Colon (tissue), 2 donors: ENCODE data around the gene SMIM38.

ENCODE experiments used
- FAIRE-seq: peaks from 2 replicates; lab custom pipeline; 2012; peaks lifted over from hg19 to GRCh38; lab: Jason Lieb, UNC
- donor health status: control.
- donor health status: control.

The SMIM38 gene

DNA sequence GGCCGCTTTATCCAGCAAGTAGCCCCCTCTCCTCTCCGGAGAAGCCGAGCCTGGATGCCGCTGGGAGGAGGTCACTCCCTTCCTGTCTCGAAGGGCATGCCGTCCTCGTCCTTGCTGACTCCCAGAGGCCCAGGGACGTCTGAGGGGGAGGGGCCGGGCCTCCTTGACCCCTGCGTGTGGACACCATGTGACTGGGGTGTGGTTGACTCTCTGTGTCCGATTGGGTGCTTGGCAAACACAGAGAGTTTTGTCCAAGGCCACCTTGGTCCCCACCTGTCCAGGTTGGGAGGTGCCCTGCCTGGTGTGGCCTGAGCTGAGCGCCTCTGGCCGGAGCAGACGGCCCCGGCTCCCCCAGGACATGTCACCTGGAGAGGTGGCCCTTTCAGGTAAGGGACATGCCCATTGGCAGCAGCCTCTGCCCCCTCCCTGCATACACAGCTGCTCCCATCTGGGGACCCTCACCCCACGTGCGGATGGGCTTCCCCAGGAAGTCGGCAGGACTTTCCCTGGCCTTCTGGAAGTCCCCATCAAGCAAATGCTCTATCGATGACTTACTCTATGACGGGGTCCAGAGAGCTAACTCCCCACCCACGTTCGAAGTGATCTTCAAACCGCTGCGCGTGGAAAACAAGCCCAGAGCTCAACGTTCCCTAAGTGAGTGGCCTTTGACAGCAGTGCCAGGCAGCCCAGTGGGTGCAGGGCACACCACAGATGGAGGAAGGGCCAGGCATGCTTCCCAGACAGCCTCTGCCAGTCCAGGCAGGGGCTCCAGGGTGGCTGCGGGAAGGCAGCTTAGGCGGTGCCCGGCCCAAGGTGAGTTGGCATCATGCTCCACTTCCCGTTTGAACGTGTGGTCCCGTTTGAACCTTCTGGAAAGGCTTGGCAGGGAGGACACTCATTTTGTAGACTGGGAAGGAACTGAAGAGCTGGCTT, at the start of gene SMIM38:
TSS of gene SMIM38 (plus strand) at position 634 of the 933 bp plus-strand sequence. CDS start 1,912 bp downstream, outside the sequence.
- FAIRE-seq = no peak

DNA sequence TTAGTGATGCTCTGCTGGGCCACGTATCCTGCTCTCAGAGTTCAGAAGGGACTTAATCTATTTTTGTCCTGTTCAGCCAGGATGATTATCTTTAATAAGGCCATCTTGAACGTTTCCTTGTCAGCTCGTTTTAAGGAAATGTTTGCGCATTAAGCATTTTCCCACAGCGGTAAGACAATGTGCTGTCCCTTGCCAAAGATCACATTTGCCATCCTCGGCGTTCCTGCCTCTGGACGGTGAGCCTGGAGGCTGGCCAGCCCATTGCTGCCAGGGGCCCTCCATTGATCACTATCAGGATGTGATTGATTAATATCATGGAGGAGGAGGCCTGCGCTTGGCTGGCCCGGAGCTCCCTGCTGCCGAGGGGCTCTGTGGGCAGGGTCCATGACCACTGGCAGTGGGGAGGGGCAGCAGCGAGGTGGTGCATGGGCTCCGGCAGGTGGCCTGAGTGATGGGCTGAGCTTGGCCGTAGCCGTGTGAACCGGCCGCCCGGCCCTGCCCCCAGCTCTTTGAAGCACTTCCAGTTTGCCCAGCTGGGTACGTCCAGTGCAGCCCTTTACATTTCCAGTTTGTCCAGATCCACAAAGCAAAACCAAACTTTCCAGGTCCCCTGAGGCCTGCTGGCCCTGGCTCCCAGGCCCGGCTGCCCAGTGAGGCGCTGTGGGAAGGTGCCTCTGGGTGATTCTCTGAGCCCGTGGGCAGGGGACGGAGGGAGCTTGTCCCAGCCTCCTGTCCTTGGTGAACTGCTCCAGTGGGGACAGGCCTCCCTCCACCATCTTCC, 49.5 kb upstream of the SMIM38 start:
- FAIRE-seq = no peak

DNA sequence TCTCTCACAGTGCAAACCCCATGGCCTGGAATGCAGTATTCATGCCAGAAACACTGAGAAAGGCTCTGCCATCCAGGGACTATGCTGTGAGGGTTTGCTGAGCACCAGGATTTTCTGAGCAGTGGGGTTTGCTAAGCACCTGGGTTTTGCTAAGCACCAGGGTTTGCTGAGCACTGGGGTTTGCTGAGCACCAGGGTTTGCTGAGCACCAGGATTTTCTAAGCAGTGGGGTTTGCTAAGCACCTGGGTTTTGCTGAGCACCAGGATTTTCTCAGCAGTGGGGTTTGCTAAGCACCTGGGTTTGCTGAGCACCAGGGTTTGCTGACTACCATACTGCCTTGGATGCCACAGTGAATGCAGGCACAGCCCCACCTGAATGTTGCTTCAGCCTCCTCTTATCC, 48.3 kb upstream of the SMIM38 start:
- no peak for FAIRE-seq

DNA sequence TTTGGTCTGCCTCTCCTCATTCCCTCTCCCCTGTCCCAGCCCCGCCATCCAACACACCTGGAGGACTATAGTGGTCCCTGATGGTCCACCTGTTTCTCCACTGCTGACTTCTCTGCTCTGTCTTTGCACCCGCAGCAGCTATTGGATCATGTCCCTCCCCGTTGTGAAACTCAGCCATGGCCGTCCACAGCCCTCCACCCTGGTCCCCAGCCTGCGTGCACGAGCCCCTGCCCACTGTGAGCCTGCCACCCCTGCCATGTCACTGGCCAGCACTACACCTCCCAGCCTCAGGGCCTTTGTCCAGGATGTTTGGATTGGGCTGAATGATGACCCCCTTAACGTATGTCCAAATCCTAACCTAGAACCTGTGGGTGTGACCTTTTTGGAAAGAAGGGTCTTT, 47.7 kb upstream of the SMIM38 start:
- no peak for FAIRE-seq

DNA sequence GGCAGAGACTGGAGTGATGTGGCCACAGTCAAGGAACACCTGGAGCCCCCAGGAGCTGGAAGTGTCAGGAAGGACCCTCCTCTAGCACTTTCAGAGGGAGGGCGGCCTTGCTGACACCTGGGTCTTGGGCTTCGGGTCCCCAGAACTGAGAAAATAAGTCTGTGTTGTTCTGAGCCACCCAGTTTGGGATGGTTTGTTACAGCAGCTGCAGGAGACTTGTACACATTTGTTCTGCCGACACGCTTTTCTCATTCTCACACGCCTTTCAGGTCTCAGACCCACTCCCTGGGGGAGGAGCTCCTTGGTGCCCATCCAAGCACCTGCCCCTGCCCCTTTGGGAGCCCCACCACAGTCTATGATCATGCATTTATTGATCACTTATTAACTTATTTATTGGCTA, 47.2 kb upstream of the SMIM38 start:
- FAIRE-seq = no peak

DNA sequence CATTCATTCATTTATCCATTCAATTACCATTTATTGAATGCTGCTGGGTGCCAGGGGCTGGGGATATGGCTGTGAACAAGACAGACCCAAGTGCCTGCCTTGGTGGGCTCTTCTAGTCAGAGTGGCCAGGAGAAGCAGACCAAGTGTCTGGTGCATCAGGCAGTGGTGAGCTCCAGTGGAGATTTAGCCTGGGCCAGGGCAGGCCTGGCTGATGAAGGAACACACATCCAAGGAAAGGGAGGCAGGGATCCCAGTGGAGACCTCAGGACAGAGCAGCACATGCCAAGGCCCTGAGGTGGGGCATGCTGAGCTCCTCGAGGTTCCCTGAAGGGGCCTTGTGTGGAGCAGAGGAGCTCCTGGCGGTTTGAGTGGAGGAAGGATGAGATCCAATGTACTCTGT, 46.6 kb upstream of the SMIM38 start:
- FAIRE-seq = no peak

DNA sequence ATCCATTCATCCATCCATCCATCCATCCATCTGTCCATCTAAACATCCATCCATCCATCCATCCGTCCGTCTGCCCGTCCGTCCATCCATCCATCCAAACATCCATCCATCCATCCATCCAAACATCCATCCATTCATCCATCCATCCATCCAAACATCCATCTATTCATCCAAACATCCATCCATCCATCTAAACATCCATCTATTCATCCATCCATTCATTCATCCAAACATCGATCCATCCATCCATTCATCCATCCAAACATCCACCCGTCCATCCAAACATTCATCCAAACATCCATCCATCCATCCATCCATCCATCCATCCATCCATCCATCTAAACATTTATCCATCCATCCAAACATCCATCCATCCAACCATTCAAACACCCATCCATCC, 45.3 kb upstream of the SMIM38 start:
- no peak for FAIRE-seq

DNA sequence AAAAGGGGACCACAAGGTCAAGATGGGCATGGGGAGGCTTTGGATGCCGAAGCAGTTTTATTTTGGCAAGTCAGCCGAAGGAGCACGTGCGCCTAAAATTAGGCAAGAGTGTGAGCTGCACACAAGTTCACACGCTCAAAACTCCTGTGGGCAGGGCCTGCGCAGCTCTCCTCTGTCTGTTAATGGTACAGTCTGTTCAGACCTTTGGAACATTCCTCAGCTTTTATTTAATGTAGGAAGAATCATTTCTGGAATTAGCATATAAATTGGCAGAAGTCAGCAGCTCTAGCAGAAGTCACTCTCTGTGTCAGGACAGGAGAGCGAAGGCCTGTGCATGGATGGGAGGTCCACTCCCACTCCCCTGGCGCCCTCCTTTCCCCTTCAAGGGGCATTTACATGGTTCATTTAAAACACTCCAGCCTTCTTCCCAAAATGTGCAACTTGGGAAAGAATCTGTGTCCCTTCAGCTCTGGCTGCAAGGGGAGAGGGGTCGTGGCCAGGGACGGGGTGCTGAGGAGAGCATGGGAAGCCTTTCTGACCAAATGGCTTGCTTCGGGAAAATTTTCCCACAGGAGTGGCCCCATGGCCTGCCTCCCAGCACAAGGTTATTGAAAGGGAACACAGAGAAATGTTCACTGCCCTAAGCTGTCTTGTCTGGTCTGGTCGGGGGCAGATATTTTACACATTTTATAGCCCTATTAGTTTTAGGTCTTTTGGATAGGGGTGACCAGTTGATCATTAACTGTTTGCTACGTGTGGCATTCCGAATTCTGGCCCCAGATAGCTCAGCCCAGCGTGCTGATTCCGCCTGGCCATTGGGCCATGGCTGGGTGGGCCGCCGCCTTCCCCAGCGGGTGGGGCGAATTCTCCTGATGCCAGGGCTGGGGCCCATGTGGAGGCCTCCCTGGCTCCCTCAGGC, 43.9 kb upstream of the SMIM38 start:
- FAIRE-seq = no peak

DNA sequence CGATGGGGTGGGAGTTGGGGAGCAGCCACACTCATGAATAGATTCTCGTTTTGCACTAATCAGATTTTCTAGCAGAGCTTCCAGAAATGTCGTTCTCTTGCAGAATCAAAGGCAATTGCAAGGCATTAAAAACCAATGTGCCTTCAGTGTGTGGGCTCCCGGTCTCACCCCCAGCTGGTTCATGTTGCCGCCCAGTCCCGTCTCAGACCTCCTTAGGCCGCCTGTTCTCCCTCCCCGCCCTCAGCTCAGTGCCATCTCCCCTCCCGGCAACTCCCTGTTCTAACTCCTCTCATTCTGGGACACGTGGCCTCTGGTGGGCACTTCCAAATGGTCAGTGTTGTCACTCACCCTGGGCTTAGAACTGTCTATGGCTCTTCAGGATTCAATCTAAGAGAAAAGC, 42.5 kb upstream of the SMIM38 start:
- no peak for FAIRE-seq

DNA sequence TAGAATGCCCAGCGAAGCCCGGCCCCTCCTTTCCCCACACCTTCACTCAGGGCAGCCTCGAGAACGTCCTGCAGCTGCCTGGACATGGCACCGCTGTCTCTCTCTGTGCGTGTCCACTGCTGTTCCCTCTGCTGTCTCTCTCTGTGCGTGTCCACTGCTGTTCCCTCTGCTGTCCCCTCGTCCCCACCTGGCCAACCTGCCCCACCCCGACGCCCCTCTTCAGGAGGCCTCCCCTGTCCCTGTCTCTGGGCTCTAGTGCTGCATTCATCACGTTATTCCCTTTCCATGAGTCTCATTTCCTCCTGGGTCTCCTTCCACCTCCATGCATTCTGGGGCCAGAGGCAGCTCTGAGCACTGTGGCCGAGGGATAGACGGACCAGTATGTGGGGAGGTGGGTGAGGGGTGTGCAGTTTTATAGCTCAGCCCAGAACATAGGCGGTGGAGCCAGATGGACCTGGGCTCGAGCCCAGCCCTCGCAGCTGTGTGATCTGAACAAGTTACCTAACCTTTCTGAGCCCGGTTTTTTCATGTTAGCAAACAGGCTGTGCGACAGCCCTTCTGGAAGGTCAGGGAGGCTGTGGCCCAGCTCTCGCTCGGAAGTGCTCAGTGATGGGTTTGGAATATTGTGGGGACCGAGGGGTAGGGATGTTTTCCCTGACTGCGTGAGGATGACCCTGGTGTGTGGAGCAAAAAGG, 41.9 kb upstream of the SMIM38 start:
- FAIRE-seq = no peak

DNA sequence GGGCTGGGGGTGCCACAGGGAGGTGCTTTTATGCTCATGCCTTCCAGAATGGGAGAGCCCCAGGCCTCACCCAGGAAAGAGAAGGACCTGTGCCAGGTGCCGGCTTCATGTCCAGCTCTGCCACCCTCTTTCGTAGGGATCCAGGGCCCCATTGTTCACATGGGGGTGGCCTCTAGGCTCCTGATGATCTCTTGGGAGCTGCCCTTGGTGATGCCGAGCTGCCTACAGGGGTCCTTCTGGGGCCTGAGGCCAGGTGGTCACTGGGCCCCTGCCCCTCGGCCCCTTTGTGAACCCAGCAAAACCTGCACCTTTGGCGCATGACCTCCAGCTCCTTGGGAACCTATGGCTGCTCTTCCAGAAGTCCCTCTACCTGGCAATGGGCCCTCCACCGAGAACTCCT, 41.4 kb upstream of the SMIM38 start:
- no peak for FAIRE-seq

DNA sequence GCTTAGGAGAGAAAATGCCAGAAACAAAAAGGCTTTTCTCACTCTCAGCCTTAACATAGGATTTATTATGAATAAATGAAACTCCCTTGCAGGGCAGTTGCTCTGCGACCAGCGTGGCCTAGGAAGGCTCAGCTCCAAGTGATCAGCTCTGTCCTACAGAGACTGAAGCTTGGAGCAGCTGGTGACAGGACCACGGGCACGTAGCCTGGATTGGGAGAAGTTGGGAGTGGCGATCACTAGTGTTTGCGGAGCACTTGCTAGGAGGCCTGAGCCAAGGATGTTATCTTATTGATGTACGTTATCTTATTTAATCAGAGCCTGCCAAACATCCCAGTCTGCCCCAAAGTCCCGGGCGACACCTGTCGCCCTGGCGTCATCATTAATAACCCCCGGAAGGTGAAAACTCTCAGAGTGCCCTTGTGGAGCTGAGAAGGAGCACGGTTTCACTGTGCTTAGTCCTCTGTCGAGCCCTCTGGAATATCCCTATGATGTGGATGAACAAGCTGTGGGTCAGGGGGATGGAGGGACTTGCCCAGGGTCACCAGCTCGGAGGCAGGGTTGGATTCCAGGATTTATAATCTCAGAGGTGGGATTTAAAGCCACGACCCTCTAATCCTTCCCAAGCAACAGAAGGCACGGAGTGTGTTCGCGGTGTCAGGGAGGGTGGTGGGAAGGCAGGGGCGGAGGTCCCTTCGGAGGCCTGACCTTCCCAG, 40.8 kb upstream of the SMIM38 start:
- no peak for FAIRE-seq

DNA sequence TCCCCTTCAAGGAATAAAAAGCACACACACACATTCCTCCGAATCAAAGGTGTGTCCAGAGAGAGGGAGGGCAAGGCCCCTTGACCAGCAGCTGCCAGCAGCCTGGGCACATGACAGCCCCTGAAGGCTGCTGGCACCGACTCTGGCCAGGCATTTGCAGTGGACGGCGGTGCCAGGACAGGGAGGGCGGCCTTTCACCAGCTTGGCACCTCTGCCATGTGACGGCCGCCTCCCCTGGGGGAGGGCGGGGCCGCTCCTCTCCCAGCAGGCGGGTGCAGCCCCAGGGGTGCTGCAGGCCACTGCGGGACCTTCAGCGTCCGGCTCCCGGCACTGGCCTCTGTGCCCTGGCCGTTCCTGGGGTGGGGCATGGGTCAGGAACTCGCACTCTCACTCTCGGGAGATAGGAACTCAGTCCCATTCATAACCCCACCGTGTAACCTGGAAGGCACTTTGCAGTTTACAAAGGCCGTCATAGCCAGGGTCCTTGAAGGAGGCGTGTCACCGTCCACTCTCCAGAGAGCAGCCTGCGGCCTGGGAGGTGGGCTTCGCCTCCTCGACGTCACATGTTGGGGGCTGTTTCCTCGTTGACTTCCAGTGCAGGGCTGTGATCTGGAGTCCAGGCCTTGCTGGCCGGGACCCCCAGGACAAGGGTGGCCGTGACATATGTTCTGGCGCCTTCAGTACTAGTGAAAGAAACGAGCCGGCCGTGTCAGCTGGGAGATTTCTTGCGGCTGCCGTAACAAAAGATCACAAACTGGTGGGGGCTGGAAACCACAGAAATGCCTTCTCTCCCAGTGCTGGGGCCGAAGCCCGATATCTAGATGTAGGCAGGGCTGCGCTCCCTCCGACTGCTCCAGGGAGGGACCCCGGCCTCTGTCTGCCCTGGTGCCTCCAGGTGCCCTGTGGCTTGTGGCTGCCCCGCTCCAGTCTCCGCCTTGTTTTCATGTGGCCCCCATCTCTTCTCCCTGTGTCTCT, 39.9 kb upstream of the SMIM38 start:
- no peak for FAIRE-seq

DNA sequence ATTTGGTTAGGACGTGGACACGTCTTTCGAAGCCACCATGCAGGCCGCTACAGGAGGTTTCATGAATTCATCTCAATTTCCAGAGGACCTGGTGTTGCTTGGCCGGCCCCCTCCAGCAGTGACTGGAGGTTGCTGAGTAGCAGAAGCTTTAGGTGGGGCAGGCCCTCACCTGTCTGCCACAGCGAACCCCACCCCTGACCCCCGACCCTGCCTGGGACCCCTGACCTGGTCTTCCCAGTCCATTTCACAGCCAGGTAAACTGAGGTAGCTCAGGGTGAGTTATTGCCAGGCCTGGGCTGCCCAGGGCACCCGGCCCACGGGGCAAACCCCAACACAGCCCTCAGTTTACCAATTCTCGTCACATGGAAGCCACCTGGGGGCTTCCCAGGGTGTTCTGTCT, 39.1 kb upstream of the SMIM38 start:
- no peak for FAIRE-seq

DNA sequence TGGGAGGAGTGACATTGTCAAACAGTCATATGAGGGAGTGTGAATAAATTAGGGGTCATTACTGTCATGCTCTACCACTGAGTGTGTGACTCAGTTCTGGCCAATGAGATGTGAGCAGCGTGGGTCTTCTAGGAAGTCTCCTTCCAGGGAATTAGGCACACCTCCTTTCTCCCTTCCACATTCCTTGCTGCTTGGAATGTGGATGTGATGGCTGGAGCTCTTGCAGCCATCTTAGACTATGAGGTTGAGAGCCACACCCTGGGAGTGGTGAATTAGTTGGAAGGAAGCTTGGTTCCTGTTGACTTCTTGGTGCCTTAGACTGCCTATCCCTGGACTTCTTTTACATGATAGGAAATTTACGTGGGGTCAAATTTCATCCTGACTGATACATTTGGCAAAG, 36.5 kb upstream of the SMIM38 start:
- FAIRE-seq = no peak

DNA sequence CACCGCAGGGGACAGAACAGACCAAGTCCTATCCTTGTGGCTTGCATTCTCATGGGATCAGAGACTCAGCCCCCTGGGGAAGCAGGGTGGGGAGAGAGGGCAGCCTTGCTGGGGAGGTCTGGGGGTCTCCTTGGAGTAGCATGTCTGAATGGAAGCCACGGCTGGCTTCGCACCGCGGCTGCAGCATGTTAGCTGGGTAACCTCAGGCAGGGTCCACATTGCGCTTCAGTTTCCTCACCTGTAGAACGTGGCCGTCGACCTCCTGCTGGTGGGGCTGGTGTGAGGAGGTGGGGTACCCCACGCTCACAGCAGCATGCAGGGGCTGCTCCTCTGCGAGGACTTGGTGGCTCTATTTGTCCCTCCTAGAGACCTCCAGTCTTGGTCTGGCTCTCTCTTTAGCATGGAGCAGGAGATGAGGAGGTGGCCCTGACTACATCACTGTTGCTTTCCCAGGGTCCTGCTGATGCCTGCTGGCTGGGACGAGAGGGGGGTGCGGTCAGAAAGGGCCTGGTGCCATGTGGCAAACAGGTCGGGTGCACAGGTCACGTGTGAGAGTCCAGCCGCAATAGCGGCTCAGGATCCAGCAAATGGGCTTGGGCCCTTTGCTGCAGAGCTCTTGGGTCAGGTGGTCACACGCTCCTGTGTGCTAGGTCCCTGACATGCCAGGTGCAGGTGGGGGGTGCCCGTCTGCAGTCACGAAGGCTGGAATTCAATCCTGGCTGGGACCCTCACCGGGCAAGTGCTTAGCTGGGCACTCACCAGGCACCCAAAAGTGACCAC, 35.4 kb upstream of the SMIM38 start:
- no peak for FAIRE-seq

DNA sequence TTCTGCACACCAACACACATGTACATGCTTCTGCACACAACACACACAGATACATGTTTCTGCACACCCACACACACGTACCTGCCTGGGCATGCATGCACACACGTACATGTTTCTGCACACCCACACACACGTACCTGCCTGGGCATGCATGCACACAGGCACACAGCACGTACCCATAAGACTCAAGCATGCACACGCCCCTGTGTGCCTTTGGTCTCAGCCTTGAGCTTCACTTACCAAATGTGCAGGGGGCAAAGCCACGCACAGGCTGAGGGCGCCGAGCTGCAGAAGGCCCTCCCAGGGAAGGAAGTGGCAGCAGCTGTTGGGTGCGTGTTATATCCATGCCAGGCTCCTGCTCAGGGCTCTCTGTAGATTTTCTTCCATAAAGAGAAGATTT, 34.7 kb upstream of the SMIM38 start:
- no peak for FAIRE-seq

DNA sequence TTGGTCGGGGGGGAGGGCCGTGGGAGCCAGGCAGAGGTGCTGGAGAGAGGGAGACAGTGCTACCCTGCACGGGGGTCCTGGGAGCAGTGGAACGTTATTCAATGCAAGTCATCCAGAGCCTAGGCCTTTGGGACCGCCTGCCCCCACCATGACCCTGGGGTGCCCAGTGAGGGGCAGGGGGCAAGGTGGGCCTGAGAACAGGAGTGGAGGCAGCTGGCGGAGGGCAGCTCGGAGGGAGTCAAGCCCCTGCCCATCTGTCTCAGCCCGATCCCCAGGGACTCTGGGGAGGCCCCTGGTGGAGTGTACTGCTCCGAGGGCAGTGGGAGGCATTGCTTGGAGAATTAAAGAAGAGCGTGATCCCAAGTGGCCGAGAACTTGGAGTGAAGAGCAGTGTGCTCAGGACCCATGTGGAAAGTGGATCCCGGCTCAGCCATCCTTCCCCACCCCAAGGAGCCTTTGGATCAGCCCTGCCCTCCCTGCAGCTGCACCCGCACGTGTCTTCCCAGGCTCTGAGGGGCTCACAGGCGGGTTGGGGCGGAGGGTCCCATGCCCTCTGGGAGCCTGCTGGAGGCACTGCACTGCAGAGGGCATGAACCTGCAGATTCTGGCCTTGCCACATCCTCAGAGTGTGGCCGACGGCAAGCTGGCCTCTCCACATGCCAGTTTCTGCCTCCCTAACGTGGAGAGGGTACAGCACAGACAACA, 34.0 kb upstream of the SMIM38 start:
- FAIRE-seq = no peak

DNA sequence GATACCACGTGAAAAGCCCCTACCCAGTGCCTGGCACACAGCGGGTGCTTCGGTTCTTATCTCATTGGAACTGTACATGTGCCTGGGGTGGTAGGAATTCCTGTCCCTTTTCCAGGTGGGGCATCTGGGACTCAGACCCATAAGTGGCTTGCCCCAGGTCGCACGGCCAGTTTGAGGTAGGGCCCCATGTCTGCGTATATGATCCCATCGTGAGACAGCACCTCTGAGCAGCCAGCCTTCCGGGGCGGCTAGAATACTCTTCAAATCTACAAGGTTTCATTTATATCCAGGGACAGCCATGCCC, 33.5 kb upstream of the SMIM38 start:
- no peak for FAIRE-seq
